HepG2 (cell line): ENCODE measurements around the gene AP1M1. TPM values are rescaled to one million over a fixed set of nuclear protein-coding genes. Genes with fewer than 3 reads are reported as not detected.

Experiments
- ATAC-seq: fragments of 200-7000 bp; cut with Tn5 transposase; 3 replicates; pipeline ENCODE4 v1.9.1; 2020; ENCODE audit warnings: mild to moderate bottlenecking, moderate library complexity
- BruUV-seq: library from RNA; stranded (reverse); fragments of 400-500 nt; replicated peaks from 2 replicates; lab custom pipeline; 2021; lab: Mats Ljungman, UMichigan
- CTCF ChIA-PET: fragments of 300-600 bp; formaldehyde crosslinking; extraction: SDS; loops from one replicate; lab custom pipeline; 2021; ENCODE audit warnings: low total read pairs, inconsistent platforms, low intra/inter-chr PET ratio; lab: Yijun Ruan, JAX
- POLR2A ChIA-PET: fragments of 350-600 bp; sonication (Branson Sonifier 250); formaldehyde crosslinking; loops from one replicate; lab custom pipeline; 2020; ENCODE audit warnings: antibody characterized with exemption, inconsistent platforms; lab: Yijun Ruan, JAX
- DNase-seq: peaks from one replicate; pipeline ENCODE4 v3.0.0-alpha.2; 2015; ENCODE audit warnings: low spot score
- FAIRE-seq: peaks from 3 replicates; lab custom pipeline; 2011; peaks lifted over from hg19 to GRCh38; lab: Jason Lieb, UNC
- H2AFZ ChIP-seq: one replicate; pipeline ENCODE4 v1.6.1; 2011; ENCODE audit warnings: low read length, inconsistent platforms
- H3K27ac ChIP-seq: fragments of 300-600 bp; 3 replicates; pipeline ENCODE4 v1.8.0; 2011; ENCODE audit warnings: mixed run types, mild to moderate bottlenecking, mixed read lengths, low read length, inconsistent platforms; ENCODE audit not compliant: insufficient read depth; ENCODE audit errors: extremely low read length
- H3K27me3 ChIP-seq, 2 experiments: fragments of 200-600 bp in 1 of 2; 2 replicates in 1 of 2; 3 replicates in 1 of 2; pipeline versions ENCODE4 v1.6.0 to v1.8.0; 2011; ENCODE audit warnings: low read length in 2 of 2, mild to moderate bottlenecking in 2 of 2, moderate library complexity in 2 of 2, inconsistent platforms in 1 of 2; ENCODE audit not compliant: insufficient read depth in 2 of 2, control insufficient read depth in 1 of 2
- H3K36me3 ChIP-seq, 2 experiments: fragments of 200-600 bp in 1 of 2; replicated peaks in 1 of 2; 2 replicates in 1 of 2; 3 replicates in 1 of 2; pipeline versions ENCODE4 v1.5.1 to v1.8.0; 2011; ENCODE audit warnings: low read length in 2 of 2, inconsistent platforms in 1 of 2; ENCODE audit not compliant: insufficient read depth in 2 of 2, control insufficient read depth in 1 of 2
- H3K4me1 ChIP-seq: 2 replicates; pipeline ENCODE4 v1.5.1; 2012; ENCODE audit warnings: low read length, inconsistent platforms; ENCODE audit not compliant: insufficient read depth
- H3K4me2 ChIP-seq: 2 replicates; pipeline ENCODE4 v1.6.0; 2011; ENCODE audit warnings: low read depth, low read length, inconsistent platforms
- H3K4me3 ChIP-seq, 3 experiments: fragments of 200-600 bp in 1 of 3; sonication (generic), shearing (Covaris generic) in 1 of 3; replicated peaks in 1 of 3; 2 replicates each; pipeline ENCODE4 v1.5.1; 2011 to 2016; ENCODE audit warnings: low read length in 3 of 3, inconsistent platforms in 2 of 3, low read depth in 2 of 3, mild to moderate bottlenecking in 2 of 3, control low read depth in 1 of 3, mixed read lengths in 1 of 3; ENCODE audit not compliant: insufficient read depth in 1 of 3
- H3K79me2 ChIP-seq: one replicate; pipeline ENCODE4 v1.6.1; 2011; ENCODE audit warnings: low read length, inconsistent platforms; ENCODE audit not compliant: insufficient read depth
- H3K9ac ChIP-seq: 2 replicates; pipeline ENCODE4 v1.6.0; 2011; ENCODE audit warnings: mild to moderate bottlenecking, low read depth, low read length, inconsistent platforms; ENCODE audit not compliant: insufficient read depth
- H3K9me3 ChIP-seq: 2 replicates; pipeline ENCODE4 v1.5.1; 2012; ENCODE audit warnings: mild to moderate bottlenecking, low read length
- H4K20me1 ChIP-seq: 2 replicates; pipeline ENCODE4 v1.6.0; 2011; ENCODE audit warnings: inconsistent platforms, mild to moderate bottlenecking, low read length, moderate library complexity; ENCODE audit not compliant: insufficient read depth
- ATM ChIP-seq: fragments of 450-650 bp; IDR thresholded peaks from 2 replicates; pipeline ENCODE4 v1.7.1; 2017; ENCODE audit warnings: mild to moderate bottlenecking, borderline replicate concordance
- BRCA1 ChIP-seq: sonication (generic); formaldehyde crosslinking; IDR thresholded peaks from 2 replicates; pipeline ENCODE4 v1.4.0; 2020; ENCODE audit warnings: missing genetic modification reagents
- ESRRA ChIP-seq: sonication (generic); formaldehyde crosslinking; IDR thresholded peaks from 2 replicates; pipeline ENCODE4 v1.5.1; 2020; ENCODE audit warnings: mild to moderate bottlenecking, low read depth, missing genetic modification reagents
- GPN1 ChIP-seq: sonication (generic); formaldehyde crosslinking; IDR thresholded peaks from 2 replicates; pipeline ENCODE4 v1.5.1; 2020; ENCODE audit warnings: missing genetic modification reagents, borderline replicate concordance
- GRHL1 ChIP-seq: sonication (generic); formaldehyde crosslinking; conservative IDR thresholded peaks from 2 replicates; pipeline ENCODE4 v1.8.0; 2022; ENCODE audit warnings: missing genetic modification reagents
- HMG20A ChIP-seq: IDR thresholded peaks from 2 replicates; pipeline ENCODE4 v1.6.1; 2016; ENCODE audit warnings: borderline replicate concordance
- HOXA5 ChIP-seq: sonication (generic); formaldehyde crosslinking; IDR thresholded peaks from 2 replicates; pipeline ENCODE4 v1.4.0; 2020; ENCODE audit warnings: missing genetic modification reagents
- KDM2A ChIP-seq: sonication (generic); formaldehyde crosslinking; IDR thresholded peaks from 2 replicates; pipeline ENCODE4 v1.4.0; 2020; ENCODE audit warnings: low read depth, missing genetic modification reagents, borderline replicate concordance
- KLF15 ChIP-seq: sonication (generic); formaldehyde crosslinking; IDR thresholded peaks from 2 replicates; pipeline ENCODE4 v1.8.1; 2023; ENCODE audit warnings: borderline replicate concordance, mild to moderate bottlenecking, inconsistent platforms, missing genetic modification reagents, mixed read lengths
- NCOR1 ChIP-seq: fragments of 200-600 bp; sonication (generic); IDR thresholded peaks from 2 replicates; pipeline ENCODE4 v1.7.0; 2017; ENCODE audit warnings: antibody characterized with exemption, low read length, borderline replicate concordance
- PHF21A ChIP-seq: sonication (generic); formaldehyde crosslinking; IDR thresholded peaks from 2 replicates; pipeline ENCODE4 v1.5.0; 2020; ENCODE audit warnings: mild to moderate bottlenecking, missing genetic modification reagents
- SETDB1 ChIP-seq: sonication (generic); formaldehyde crosslinking; IDR thresholded peaks from 2 replicates; pipeline ENCODE4 v1.5.1; 2020; ENCODE audit warnings: missing genetic modification reagents, mild to moderate bottlenecking, borderline replicate concordance
- SPEN ChIP-seq: sonication (generic); formaldehyde crosslinking; IDR thresholded peaks from 2 replicates; pipeline ENCODE4 v1.5.1; 2020; ENCODE audit warnings: low read depth, mild to moderate bottlenecking, missing genetic modification reagents
- TBX2 ChIP-seq: sonication (generic); formaldehyde crosslinking; IDR thresholded peaks from 2 replicates; pipeline ENCODE4 v1.5.0; 2020; ENCODE audit warnings: missing genetic modification reagents, mild to moderate bottlenecking, borderline replicate concordance
- TBX3 ChIP-seq: fragments of 450-650 bp; IDR thresholded peaks from 2 replicates; pipeline ENCODE4 v1.6.1; 2017; ENCODE audit warnings: antibody characterized with exemption, mild to moderate bottlenecking, inconsistent platforms, borderline replicate concordance
- ZFP90 ChIP-seq: sonication (generic); formaldehyde crosslinking; IDR thresholded peaks from 2 replicates; pipeline ENCODE4 v1.8.0; 2022; ENCODE audit warnings: missing genetic modification reagents, mild to moderate bottlenecking, inconsistent platforms, borderline replicate concordance
- ZNF101 ChIP-seq: sonication (generic); formaldehyde crosslinking; IDR thresholded peaks from 2 replicates; pipeline ENCODE4 v1.4.0; 2020; ENCODE audit warnings: mild to moderate bottlenecking, low read depth, missing genetic modification reagents, borderline replicate concordance
- ZNF749 ChIP-seq: sonication (generic); formaldehyde crosslinking; IDR thresholded peaks from 2 replicates; pipeline ENCODE4 v1.8.0; 2022; ENCODE audit warnings: mild to moderate bottlenecking, missing genetic modification reagents, moderate library complexity, borderline replicate concordance
- WGBS: methylation state at CpG from one replicate; pipeline ENCODE4 v1.1.6; 2017; ENCODE audit warnings: low lambda C conversion rate; 5-methylcytosine and 5-hydroxymethylcytosine counted together
- in situ Hi-C: cut with HindIII; loops from 2 replicates; pipeline ENCODE4 v1.10.0; 2017; ENCODE audit warnings: low pct_unique_long_range_greater_than_20kb; ENCODE audit not compliant: extremely low pct_ligation_motif_present
- intact Hi-C: fragments of 100-400 bp; cut with micrococcal nuclease; formaldehyde crosslinking; loops from one replicate; pipeline ENCODE4 v1.10.0; 2022; ENCODE audit not compliant: unreplicated experiment
- polyA plus RNA-seq, 8 experiments: library from polyadenylated mRNA; depleted of rRNA in 3 of 8; stranded (reverse) in 7 of 8; unstranded in 1 of 8; fragments of >200 nt; fragmentation: Illumina TruSeq in 4 of 8; extraction: Trizol in 4 of 8; gene quantifications; 2 replicates each; pipeline versions ENCODE4 v1.2.1 to v1.2.3, GENCODE V29; 2011 to 2016; ENCODE audit warnings: low read depth in 4 of 8, missing spikeins in 1 of 8, mixed read lengths in 1 of 8; ENCODE audit not compliant: insufficient read depth in 1 of 8
- total RNA-seq, 5 experiments: library from RNA; depleted of rRNA; stranded (reverse); fragments of >200 nt; fragmentation: Illumina TruSeq; extraction: Trizol; gene quantifications; 2 replicates each; pipeline ENCODE4 v1.2.3, GENCODE V29; 2016; ENCODE audit warnings: low read depth in 1 of 5
- TF ChIP-seq, protein P1 (sequence below): IDR thresholded peaks from 2 replicates; pipeline ENCODE4 v1.6.1; 2016; ENCODE audit warnings: low read depth
- TF ChIP-seq, protein P2 (sequence below): sonication (generic); formaldehyde crosslinking; IDR thresholded peaks from 2 replicates; pipeline ENCODE4 v1.4.0; 2020; ENCODE audit warnings: mild to moderate bottlenecking, missing genetic modification reagents, borderline replicate concordance

The AP1M1 gene
- total and polyA plus RNA-seq, 2 of the 13 experiments (the other 11 are each of a cell fraction or from before 2014, with no cell fraction given) = 34.4 to 46.1 TPM

GRCh38 chr19:16185768-16186123 lies 12.0 kb upstream of the AP1M1 start (continued):
- no peak for TF ChIP-seq TBX3
- no peak for TF ChIP-seq BRCA1 (CRISPR knock-in tag)
- TF ChIP-seq, protein P1, sequence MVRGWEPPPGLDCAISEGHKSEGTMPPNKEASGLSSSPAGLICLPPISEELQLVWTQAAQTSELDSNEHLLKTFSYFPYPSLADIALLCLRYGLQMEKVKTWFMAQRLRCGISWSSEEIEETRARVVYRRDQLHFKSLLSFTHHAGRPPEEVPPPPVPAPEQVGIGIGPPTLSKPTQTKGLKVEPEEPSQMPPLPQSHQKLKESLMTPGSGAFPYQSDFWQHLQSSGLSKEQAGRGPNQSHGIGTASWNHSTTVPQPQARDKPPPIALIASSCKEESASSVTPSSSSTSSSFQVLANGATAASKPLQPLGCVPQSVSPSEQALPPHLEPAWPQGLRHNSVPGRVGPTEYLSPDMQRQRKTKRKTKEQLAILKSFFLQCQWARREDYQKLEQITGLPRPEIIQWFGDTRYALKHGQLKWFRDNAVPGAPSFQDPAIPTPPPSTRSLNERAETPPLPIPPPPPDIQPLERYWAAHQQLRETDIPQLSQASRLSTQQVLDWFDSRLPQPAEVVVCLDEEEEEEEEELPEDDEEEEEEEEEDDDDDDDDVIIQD = no peak
- TF ChIP-seq HMG20A (CRISPR knock-in tag) = no peak
- TF ChIP-seq PHF21A = no peak
- TF ChIP-seq GPN1 = no peak

- in situ Hi-C loops = no loop called here
- ATAC-seq (no peak), DNase-seq (no peak), FAIRE-seq (no peak)
- Histone ChIP-seq H3K4me2 (no peak overlapping the region), H2AFZ (no peak overlapping the region), H3K9me3 (no peaks in the 10 kb centered on the region), H3K79me2 (peaks cover 18% of the 10 kb centered on the region), H3K27ac (no peak overlapping the region), H3K4me1 (peaks cover 26% of the 10 kb centered on the region), H3K36me3 (peaks cover 20 to 34% of the 10 kb centered on the region in 2 experiments), H3K4me3 (no peak overlapping the region), H4K20me1 (no peaks in the 10 kb centered on the region), H3K9ac (no peak overlapping the region), H3K27me3 (no peaks in the 10 kb centered on the region; a peak in 1 of 5 replicates)
- intact Hi-C loops = loop anchor here (10.0 kb wide), 1 partner anchor 554 kb away; no protein-coding TSS in a partner anchor
- BruUV-seq = no TSS peak
- POLR2A ChIA-PET = interaction anchor here (0.9 kb wide), 1 partner anchor 9 kb away, joined by 3 read pairs; the partner anchor contains the start of gene AP1M1
- 100% methylated on average over 1 of the region's 3 CpGs for WGBS
- CTCF ChIA-PET = no interaction called here
- TF ChIP-seq TBX2 (no peak), ZNF101 (CRISPR knock-in tag) (no peak), ESRRA (CRISPR knock-in tag) (no peak), ZNF749 (CRISPR knock-in tag) (no peak), NCOR1 (no peak), KLF15 (no peak), ZFP90 (CRISPR knock-in tag) (no peak), ATM (no peak), SPEN (CRISPR knock-in tag) (no peak), KDM2A (CRISPR knock-in tag) (no peak), HOXA5 (CRISPR knock-in tag) (no peak), GRHL1 (no peak), SETDB1 (CRISPR knock-in tag) (no peak)
- TF ChIP-seq, protein P2, sequence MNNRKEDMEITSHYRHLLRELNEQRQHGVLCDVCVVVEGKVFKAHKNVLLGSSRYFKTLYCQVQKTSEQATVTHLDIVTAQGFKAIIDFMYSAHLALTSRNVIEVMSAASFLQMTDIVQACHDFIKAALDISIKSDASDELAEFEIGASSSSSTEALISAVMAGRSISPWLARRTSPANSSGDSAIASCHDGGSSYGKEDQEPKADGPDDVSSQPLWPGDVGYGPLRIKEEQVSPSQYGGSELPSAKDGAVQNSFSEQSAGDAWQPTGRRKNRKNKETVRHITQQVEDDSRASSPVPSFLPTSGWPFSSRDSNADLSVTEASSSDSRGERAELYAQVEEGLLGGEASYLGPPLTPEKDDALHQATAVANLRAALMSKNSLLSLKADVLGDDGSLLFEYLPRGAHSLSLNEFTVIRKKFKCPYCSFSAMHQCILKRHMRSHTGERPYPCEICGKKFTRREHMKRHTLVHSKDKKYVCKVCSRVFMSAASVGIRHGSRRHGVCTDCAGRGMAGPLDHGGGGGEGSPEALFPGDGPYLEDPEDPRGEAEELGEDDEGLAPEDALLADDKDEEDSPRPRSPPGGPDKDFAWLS (CRISPR knock-in tag) = no peak
Measured at GRCh38 chr19:16188521-16188920, 9.2 kb upstream of the AP1M1 start.
